Measurements from ENCODE around the gene ATP8B4. TPM values are rescaled to one million over a fixed set of nuclear protein-coding genes. Genes with fewer than 3 reads are reported as not detected.

Gene ATP8B4
- total and polyA plus RNA-seq, 2 donors (not counting 1 experiment from before 2014, with no cell fraction given), result 3.5 to 19.5 TPM

- Histone ChIP-seq H3K79me2 (ENCODE audit: control insufficient read depth, insufficient read depth, low read length) (no peaks in the 10 kb centered on the region), H3K27ac (ENCODE audit: insufficient read depth, low read length) (no peak overlapping the region), H2AFZ (ENCODE audit: low read length) (no peak overlapping the region), H3K4me2 (ENCODE audit: extremely low read depth, insufficient read depth, low read length) (no peak overlapping the region), H3K4me1 (ENCODE audit: control insufficient read depth, extremely low read depth, insufficient read depth, low read length) (peaks cover 8% of the 10 kb centered on the region), H4K20me1 (ENCODE audit: control insufficient read depth, extremely low read depth, insufficient read depth, low read length) (no peaks in the 10 kb centered on the region), H3K4me3 (replicated peaks in 1 of 4; ENCODE audit: control extremely low read depth in 1 of 4, insufficient read depth in 1 of 4, low read depth in 3 of 4, low read length in 4 of 4) (no peak overlapping the region), H3K36me3 (ENCODE audit: control insufficient read depth, insufficient read depth, low read length) (no peaks in the 10 kb centered on the region), H3K27me3 (ENCODE audit: control insufficient read depth, insufficient read depth, low read length) (no peaks in the 10 kb centered on the region), H3K9ac (ENCODE audit: insufficient read depth, low read length) (no peak overlapping the region), H3K9me3 (ENCODE audit: control insufficient read depth, insufficient read depth, low read depth, low read length) (no peaks in the 10 kb centered on the region)
- no peak for DNase-seq (ENCODE audit: low read depth in 2 of 2)
- TF ChIP-seq EZH2 (IDR thresholded peaks at IDR 0.05; ENCODE audit: low read length, missing control alignments) (no peak), CTCF (conservative IDR thresholded peaks at IDR 0.05 in 1 of 2, IDR thresholded peaks at IDR 0.05 in 1 of 2; ENCODE audit: low read depth in 1 of 2, low read length in 2 of 2) (no peak)
These were observed 291.7 kb downstream of the ATP8B4 start for GRCh38 chr15:49827311-49827710.

- DNase-seq (ENCODE audit: low read depth in 2 of 2), result no peak
- Histone ChIP-seq H3K4me2 (ENCODE audit: extremely low read depth, insufficient read depth, low read length) (no peak overlapping the region), H3K36me3 (ENCODE audit: control insufficient read depth, insufficient read depth, low read length) (no peaks in the 10 kb centered on the region), H3K4me1 (ENCODE audit: control insufficient read depth, extremely low read depth, insufficient read depth, low read length) (peaks cover 3% of the 10 kb centered on the region), H3K79me2 (ENCODE audit: control insufficient read depth, insufficient read depth, low read length) (no peaks in the 10 kb centered on the region), H2AFZ (ENCODE audit: low read length) (no peak overlapping the region), H3K9me3 (ENCODE audit: control insufficient read depth, insufficient read depth, low read depth, low read length) (no peaks in the 10 kb centered on the region), H3K27me3 (ENCODE audit: control insufficient read depth, insufficient read depth, low read length) (no peaks in the 10 kb centered on the region), H3K4me3 (replicated peaks in 1 of 4; ENCODE audit: control extremely low read depth in 1 of 4, insufficient read depth in 1 of 4, low read depth in 3 of 4, low read length in 4 of 4) (no peak overlapping the region), H3K9ac (ENCODE audit: insufficient read depth, low read length) (no peak overlapping the region), H4K20me1 (ENCODE audit: control insufficient read depth, extremely low read depth, insufficient read depth, low read length) (no peaks in the 10 kb centered on the region), H3K27ac (ENCODE audit: insufficient read depth, low read length) (no peak overlapping the region)
- TF ChIP-seq EZH2 (IDR thresholded peaks at IDR 0.05; ENCODE audit: low read length, missing control alignments) (no peak), CTCF (conservative IDR thresholded peaks at IDR 0.05 in 1 of 2, IDR thresholded peaks at IDR 0.05 in 1 of 2; ENCODE audit: low read depth in 1 of 2, low read length in 2 of 2) (no peak)
These were observed 292.3 kb downstream of the ATP8B4 start for GRCh38 chr15:49826640-49827234.

- Histone ChIP-seq H3K27ac (ENCODE audit: insufficient read depth, low read length) (no peak overlapping the region), H2AFZ (ENCODE audit: low read length) (no peak overlapping the region), H3K4me1 (ENCODE audit: control insufficient read depth, extremely low read depth, insufficient read depth, low read length) (no peaks in the 10 kb centered on the region), H3K9me3 (ENCODE audit: control insufficient read depth, insufficient read depth, low read depth, low read length) (no peaks in the 10 kb centered on the region), H3K79me2 (ENCODE audit: control insufficient read depth, insufficient read depth, low read length) (no peaks in the 10 kb centered on the region), H3K9ac (ENCODE audit: insufficient read depth, low read length) (no peak overlapping the region), H3K4me2 (ENCODE audit: extremely low read depth, insufficient read depth, low read length) (no peak overlapping the region), H3K36me3 (ENCODE audit: control insufficient read depth, insufficient read depth, low read length) (no peaks in the 10 kb centered on the region), H3K27me3 (ENCODE audit: control insufficient read depth, insufficient read depth, low read length) (no peaks in the 10 kb centered on the region), H3K4me3 (replicated peaks in 1 of 4; ENCODE audit: control extremely low read depth in 1 of 4, insufficient read depth in 1 of 4, low read depth in 3 of 4, low read length in 4 of 4) (no peak overlapping the region), H4K20me1 (ENCODE audit: control insufficient read depth, extremely low read depth, insufficient read depth, low read length) (no peaks in the 10 kb centered on the region)
- DNase-seq (ENCODE audit: low read depth in 2 of 2), result no peak
- TF ChIP-seq EZH2 (IDR thresholded peaks at IDR 0.05; ENCODE audit: low read length, missing control alignments) (no peak), CTCF (conservative IDR thresholded peaks at IDR 0.05 in 1 of 2, IDR thresholded peaks at IDR 0.05 in 1 of 2; ENCODE audit: low read depth in 1 of 2, low read length in 2 of 2) (no peak)
These were observed 294.3 kb downstream of the ATP8B4 start for GRCh38 chr15:49824775-49825099.
